ENCODE results near the gene LYSET. TPM values are rescaled to one million over a fixed set of nuclear protein-coding genes. Genes with fewer than 3 reads are reported as not detected.

The LYSET gene
- total and polyA plus RNA-seq, 2 of the 4 experiments (the other 2 are of a cell fraction): 6.3 to 10.2 TPM

- DNase-seq (peak; percentile 96), ATAC-seq (ENCODE audit: low read depth) (peak; percentile 95)
- peak within 1 kb of the TSS; percentile 44 for H3K56ac ChIP-seq (ENCODE audit: extremely low read depth, insufficient read depth, low read length)
- H3K36me3 ChIP-seq (ENCODE audit: control insufficient read depth, insufficient read depth, low read length): peaks cover under 1% of the 10 kb centered on the region; the same call in 1 of the 2 replicates
- WGBS, 2 experiments (ENCODE audit: extremely low coverage in 2 of 2, insufficient read length in 1 of 2): 1% methylated on average over 22 of the region's 65 CpGs; no CpG with 5 or more reads in 1 of the 2 experiments
- H2AFZ ChIP-seq (replicated peaks; ENCODE audit: low read length, poor library complexity): peak within 1 kb of the TSS; percentile 100
- peak within 1 kb of the TSS; percentile 90 for H3K4ac ChIP-seq (ENCODE audit: low read depth, low read length)
- H3K23ac ChIP-seq (ENCODE audit: low read depth, low read length): peak within 1 kb of the TSS; percentile 75
- H3K4me1 ChIP-seq (ENCODE audit: control insufficient read depth, insufficient read depth, low read length): peaks cover 2% of the 10 kb centered on the region; the same call in 1 of the 2 replicates
- no peak within 1 kb of the TSS for H2BK20ac ChIP-seq (ENCODE audit: low read depth, low read length)
- peak within 1 kb of the TSS; percentile 68 to 91 for H4K8ac ChIP-seq (ENCODE audit: low read depth in 2 of 2, low read length in 2 of 2)
- H3K9me1 ChIP-seq (ENCODE audit: insufficient read depth, low read length): no peaks in the 10 kb centered on the region; the same call in 1 of the 2 replicates
- H2BK15ac ChIP-seq (ENCODE audit: low read depth, low read length): no peak within 1 kb of the TSS; the same call in 2 of the 3 replicates
- no peaks in the 10 kb centered on the region for H3K9me3 ChIP-seq (ENCODE audit: control insufficient read depth, insufficient read depth, low read length)
- ChIA-PET CTCF (interaction anchor here (0.6 to 1.7 kb wide), 7 partner anchors 12 to 338 kb away, joined by 3 to 5 read pairs (median 3); partner anchors contain the start of genes LYSET and MOAP1), POLR2A (ENCODE audit: unreplicated experiment) (no interaction called here)
- no TSS peak for BruUV-seq (replicated peaks)
- H3K18ac ChIP-seq (ENCODE audit: low read depth, low read length): no peak within 1 kb of the TSS
- peak within 1 kb of the TSS; percentile 98 for H2AK9ac ChIP-seq (replicated peaks; ENCODE audit: low read depth, low read length, poor library complexity)
- in situ Hi-C loops (cut with MboI; ENCODE audit: low sequenced_read_pairs): no loop called here
- peak within 1 kb of the TSS; percentile 92 for H3K4me2 ChIP-seq (ENCODE audit: low read depth, low read length)
- H4K91ac ChIP-seq (ENCODE audit: insufficient read depth, low read depth, low read length): peak within 1 kb of the TSS; percentile 77; the same call in 1 of the 2 replicates
- peak within 1 kb of the TSS; percentile 67 for H3K9ac ChIP-seq (ENCODE audit: low read depth, low read length)
- TF ChIP-seq, protein P1, sequence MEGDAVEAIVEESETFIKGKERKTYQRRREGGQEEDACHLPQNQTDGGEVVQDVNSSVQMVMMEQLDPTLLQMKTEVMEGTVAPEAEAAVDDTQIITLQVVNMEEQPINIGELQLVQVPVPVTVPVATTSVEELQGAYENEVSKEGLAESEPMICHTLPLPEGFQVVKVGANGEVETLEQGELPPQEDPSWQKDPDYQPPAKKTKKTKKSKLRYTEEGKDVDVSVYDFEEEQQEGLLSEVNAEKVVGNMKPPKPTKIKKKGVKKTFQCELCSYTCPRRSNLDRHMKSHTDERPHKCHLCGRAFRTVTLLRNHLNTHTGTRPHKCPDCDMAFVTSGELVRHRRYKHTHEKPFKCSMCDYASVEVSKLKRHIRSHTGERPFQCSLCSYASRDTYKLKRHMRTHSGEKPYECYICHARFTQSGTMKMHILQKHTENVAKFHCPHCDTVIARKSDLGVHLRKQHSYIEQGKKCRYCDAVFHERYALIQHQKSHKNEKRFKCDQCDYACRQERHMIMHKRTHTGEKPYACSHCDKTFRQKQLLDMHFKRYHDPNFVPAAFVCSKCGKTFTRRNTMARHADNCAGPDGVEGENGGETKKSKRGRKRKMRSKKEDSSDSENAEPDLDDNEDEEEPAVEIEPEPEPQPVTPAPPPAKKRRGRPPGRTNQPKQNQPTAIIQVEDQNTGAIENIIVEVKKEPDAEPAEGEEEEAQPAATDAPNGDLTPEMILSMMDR (conservative IDR thresholded peaks at IDR 0.05; ENCODE audit: low read depth, low read length): peak; percentile 44
- no peak for TF ChIP-seq BHLHE40 (IDR thresholded peaks at IDR 0.05; ENCODE audit: low read depth, low read length)
- peak; percentile 80 for TF ChIP-seq POLR2A (IDR thresholded peaks at IDR 0.05; ENCODE audit: low read depth, low read length)
- peak; percentile 29; the same call in 1 of the 2 replicates for TF ChIP-seq SMC3 (IDR thresholded peaks at IDR 0.05; ENCODE audit: low read depth, low read length)
- peak; percentile 66 for TF ChIP-seq MAZ (IDR thresholded peaks at IDR 0.05; ENCODE audit: borderline replicate concordance, low read depth, low read length)
- TF ChIP-seq ELK1 (IDR thresholded peaks at IDR 0.05; ENCODE audit: borderline replicate concordance, low read depth, low read length): no peak
- no peak for TF ChIP-seq MAFK (IDR thresholded peaks at IDR 0.05; ENCODE audit: low read depth, low read length)
- TF ChIP-seq, protein P2, sequence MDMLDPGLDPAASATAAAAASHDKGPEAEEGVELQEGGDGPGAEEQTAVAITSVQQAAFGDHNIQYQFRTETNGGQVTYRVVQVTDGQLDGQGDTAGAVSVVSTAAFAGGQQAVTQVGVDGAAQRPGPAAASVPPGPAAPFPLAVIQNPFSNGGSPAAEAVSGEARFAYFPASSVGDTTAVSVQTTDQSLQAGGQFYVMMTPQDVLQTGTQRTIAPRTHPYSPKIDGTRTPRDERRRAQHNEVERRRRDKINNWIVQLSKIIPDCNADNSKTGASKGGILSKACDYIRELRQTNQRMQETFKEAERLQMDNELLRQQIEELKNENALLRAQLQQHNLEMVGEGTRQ (IDR thresholded peaks at IDR 0.05; ENCODE audit: low read depth, low read length): no peak
- 0 out of 2 replicates have a peak, but pooled peaks have one; percentile 3 for TF ChIP-seq CHD1 (IDR thresholded peaks at IDR 0.05; ENCODE audit: low read depth, low read length)
- H4K5ac ChIP-seq (ENCODE audit: low read depth, low read length): peak within 1 kb of the TSS; percentile 77; the same call in 1 of the 2 replicates
- peak within 1 kb of the TSS; percentile 23; the same call in 1 of the 2 replicates for H3K14ac ChIP-seq (replicated peaks; ENCODE audit: low read depth, low read length)
- peak within 1 kb of the TSS; percentile 88 for H3K4me3 ChIP-seq (ENCODE audit: insufficient read depth, low read depth, low read length)
- H3K27ac ChIP-seq (ENCODE audit: insufficient read depth, low read length): peak within 1 kb of the TSS; percentile 51
- no peaks in the 10 kb centered on the region for H4K20me1 ChIP-seq (ENCODE audit: insufficient read depth, low read length)
- dilution Hi-C loops (cut with HindIII; ENCODE audit: low sequenced_read_pairs, unreplicated experiment): no loop called here
- no peak within 1 kb of the TSS for H2AK5ac ChIP-seq (ENCODE audit: low read depth, low read length)
- H3K79me1 ChIP-seq (ENCODE audit: low read depth in 1 of 2, low read length in 2 of 2): peaks cover 15 to 34% of the 10 kb centered on the region in 2 experiments
- H3K27me3 ChIP-seq (ENCODE audit: control insufficient read depth, insufficient read depth, low read length): no peaks in the 10 kb centered on the region
- H2BK120ac ChIP-seq (ENCODE audit: low read depth, low read length): peak within 1 kb of the TSS; percentile 55; the same call in 1 of the 2 replicates
- intact Hi-C loops (cut with micrococcal nuclease): loop anchor here (1.0 kb wide), 4 partner anchors 126 to 686 kb away; partner anchors contain the start of gene BTBD7
- peak within 1 kb of the TSS; percentile 37 for H2BK5ac ChIP-seq (ENCODE audit: low read depth, low read length, poor library complexity, severe bottlenecking)
Observed at GRCh38 chr14:93206793-93207467, 21.8 kb downstream of the LYSET start, which contains the start of the genes GON7 and UBR7. TSS of gene GON7 (minus strand) at chr14:93207065. CDS start at chr14:93207037, 28 bp downstream. TSS of gene UBR7 (plus strand) at chr14:93207256. CDS start at chr14:93207292, 36 bp downstream.

Measured in IMR-90 (cell line).